HFFc6 (cell line): ENCODE measurements around the gene KDR. TPM values are rescaled to one million over a fixed set of nuclear protein-coding genes. Genes with fewer than 3 reads are reported as not detected.

Experiments
- DNase-seq: peaks from one replicate; pipeline ENCODE4 v3.0.0-alpha.2; 2018
- H3K27ac Mint-ChIP-seq: 2 replicates; pipeline ENCODE4 v1.8.0; 2020; ENCODE audit warnings: mild to moderate bottlenecking, mixed read lengths
- H3K27me3 Mint-ChIP-seq: 2 replicates; pipeline ENCODE4 v1.8.0; 2021; ENCODE audit warnings: mild to moderate bottlenecking, moderate library complexity, mixed read lengths; ENCODE audit not compliant: insufficient read depth
- H3K36me3 Mint-ChIP-seq: 2 replicates; pipeline ENCODE4 v1.8.0; 2021; ENCODE audit warnings: low read depth, mixed read lengths
- H3K4me1 Mint-ChIP-seq: 2 replicates; pipeline ENCODE4 v1.8.0; 2020; ENCODE audit warnings: low read depth, mixed read lengths
- H3K4me3 Mint-ChIP-seq: 2 replicates; pipeline ENCODE4 v1.8.0; 2020; ENCODE audit warnings: mild to moderate bottlenecking, moderate library complexity, mixed read lengths
- H3K9me3 Mint-ChIP-seq: 2 replicates; pipeline ENCODE4 v1.8.0; 2020; ENCODE audit warnings: mild to moderate bottlenecking, mixed read lengths
- total RNA-seq, 6 experiments: library from RNA; stranded (reverse); fragmentation: NEBNext Ultra II Directional; extraction: Animal tissue kit (Norgen Biotek cat#: 25700); gene quantifications; 2 replicates in 1 of 6; 3 replicates in 5 of 6; pipeline ENCODE4 v1.2.3, GENCODE V29; 2021
- TF ChIP-seq, protein P1 (sequence below): fragments of 200-600 bp; sonication (generic); IDR thresholded peaks from 2 replicates; pipeline ENCODE4 v1.5.0; 2021; ENCODE audit warnings: antibody characterized with exemption, mild to moderate bottlenecking

The KDR gene
- total RNA-seq, 6 experiments from 2014 or later, result not detected

DNA sequence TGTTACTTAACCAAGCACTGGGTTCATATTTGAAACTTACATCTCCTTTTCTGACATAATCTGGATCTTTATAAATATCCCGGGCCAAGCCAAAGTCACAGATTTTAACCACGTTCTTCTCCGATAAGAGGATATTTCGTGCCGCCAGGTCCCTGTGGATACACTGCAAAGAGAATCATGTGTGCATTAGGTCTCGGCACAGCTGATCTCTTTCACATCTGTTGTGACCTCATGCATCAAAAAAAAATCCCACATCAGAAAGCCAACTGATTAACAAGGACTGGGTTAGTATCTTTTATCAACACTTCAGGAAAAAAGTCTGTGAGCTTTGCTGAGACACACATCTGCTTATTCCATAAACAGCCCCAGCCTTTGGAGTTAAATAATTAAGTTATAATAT, 35.5 kb downstream of the KDR start:
- Mint-ChIP-seq H3K9me3 (no peaks in the 10 kb centered on the region), H3K4me1 (no peaks in the 10 kb centered on the region), H3K4me3 (no peak overlapping the region), H3K27ac (no peak overlapping the region), H3K36me3 (no peaks in the 10 kb centered on the region), H3K27me3 (peaks cover 3% of the 10 kb centered on the region; the same call in 1 of the 2 replicates)
- DNase-seq, result no peak
- TF ChIP-seq, protein P1, sequence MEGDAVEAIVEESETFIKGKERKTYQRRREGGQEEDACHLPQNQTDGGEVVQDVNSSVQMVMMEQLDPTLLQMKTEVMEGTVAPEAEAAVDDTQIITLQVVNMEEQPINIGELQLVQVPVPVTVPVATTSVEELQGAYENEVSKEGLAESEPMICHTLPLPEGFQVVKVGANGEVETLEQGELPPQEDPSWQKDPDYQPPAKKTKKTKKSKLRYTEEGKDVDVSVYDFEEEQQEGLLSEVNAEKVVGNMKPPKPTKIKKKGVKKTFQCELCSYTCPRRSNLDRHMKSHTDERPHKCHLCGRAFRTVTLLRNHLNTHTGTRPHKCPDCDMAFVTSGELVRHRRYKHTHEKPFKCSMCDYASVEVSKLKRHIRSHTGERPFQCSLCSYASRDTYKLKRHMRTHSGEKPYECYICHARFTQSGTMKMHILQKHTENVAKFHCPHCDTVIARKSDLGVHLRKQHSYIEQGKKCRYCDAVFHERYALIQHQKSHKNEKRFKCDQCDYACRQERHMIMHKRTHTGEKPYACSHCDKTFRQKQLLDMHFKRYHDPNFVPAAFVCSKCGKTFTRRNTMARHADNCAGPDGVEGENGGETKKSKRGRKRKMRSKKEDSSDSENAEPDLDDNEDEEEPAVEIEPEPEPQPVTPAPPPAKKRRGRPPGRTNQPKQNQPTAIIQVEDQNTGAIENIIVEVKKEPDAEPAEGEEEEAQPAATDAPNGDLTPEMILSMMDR, result no peak

DNA sequence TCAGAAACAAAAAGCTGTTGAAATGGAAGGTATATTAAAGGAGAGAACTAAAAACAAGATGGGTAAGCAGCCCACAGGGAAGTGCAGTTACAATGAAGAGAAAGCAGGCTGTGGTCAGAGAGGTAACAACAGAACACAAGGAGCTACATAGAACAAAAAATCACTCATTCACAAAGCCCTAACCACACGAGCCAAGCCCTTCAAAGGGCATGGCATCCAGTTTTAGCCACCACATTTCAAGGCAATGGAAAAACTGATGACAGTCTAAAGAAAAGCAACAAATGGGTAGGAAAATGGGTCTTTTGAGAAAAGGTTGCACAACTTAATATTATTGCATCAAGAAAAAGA, 37.5 kb downstream of the KDR start:
- TF ChIP-seq, protein P1, result no peak
- no peak overlapping the region for H3K4me3 Mint-ChIP-seq
- H3K4me1 Mint-ChIP-seq, result no peaks in the 10 kb centered on the region
- no peaks in the 10 kb centered on the region for H3K9me3 Mint-ChIP-seq
- DNase-seq, result no peak
- no peak overlapping the region for H3K27ac Mint-ChIP-seq
- H3K27me3 Mint-ChIP-seq, result peaks cover 2% of the 10 kb centered on the region; the same call in 1 of the 2 replicates
- no peaks in the 10 kb centered on the region for H3K36me3 Mint-ChIP-seq

DNA sequence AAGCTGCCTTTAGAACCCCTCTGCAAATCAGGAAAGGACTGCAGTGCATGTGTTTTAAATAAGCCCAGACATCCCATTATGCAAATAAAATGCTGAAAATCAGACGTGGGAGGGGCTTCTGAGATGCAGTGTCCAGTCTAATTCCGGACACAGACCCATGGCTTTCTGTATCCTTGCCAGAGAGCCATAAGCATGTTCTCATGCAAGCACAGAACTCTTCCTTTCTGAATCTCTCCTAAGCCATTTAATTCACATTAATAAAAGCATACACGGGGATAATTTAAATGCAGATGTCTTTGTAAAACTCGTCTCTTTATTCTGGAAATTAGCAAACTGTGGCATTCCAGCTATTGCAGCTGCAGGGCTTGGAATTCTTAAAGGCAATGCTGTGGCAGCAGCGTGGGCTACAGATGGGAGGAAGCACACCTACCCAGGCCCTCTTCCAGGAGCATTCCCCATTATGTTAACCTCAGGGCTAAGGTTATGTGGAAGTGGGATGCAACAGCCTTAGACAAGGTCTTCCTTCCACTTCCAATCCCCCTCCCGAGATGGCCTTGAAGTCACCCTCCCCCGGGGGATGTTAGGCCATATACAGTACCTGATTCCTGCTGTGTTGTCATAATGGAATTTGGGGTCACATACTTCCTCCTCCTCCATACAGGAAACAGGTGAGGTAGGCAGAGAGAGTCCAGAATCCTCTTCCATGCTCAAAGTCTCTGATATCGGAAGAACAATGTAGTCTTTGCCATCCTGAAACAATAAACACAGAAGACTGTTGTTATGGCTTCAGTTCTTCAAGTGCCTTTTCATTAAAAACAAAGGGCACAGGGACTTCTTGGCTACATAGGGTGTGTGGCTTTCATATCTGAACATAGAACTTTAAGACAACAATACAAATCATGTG, 38.1 kb downstream of the KDR start:
- Mint-ChIP-seq H3K4me3 (no peak overlapping the region), H3K4me1 (no peaks in the 10 kb centered on the region), H3K9me3 (no peaks in the 10 kb centered on the region), H3K27me3 (peaks cover 2% of the 10 kb centered on the region; the same call in 1 of the 2 replicates), H3K36me3 (no peaks in the 10 kb centered on the region), H3K27ac (no peak overlapping the region)
- DNase-seq, result no peak
- TF ChIP-seq, protein P1, result no peak

DNA sequence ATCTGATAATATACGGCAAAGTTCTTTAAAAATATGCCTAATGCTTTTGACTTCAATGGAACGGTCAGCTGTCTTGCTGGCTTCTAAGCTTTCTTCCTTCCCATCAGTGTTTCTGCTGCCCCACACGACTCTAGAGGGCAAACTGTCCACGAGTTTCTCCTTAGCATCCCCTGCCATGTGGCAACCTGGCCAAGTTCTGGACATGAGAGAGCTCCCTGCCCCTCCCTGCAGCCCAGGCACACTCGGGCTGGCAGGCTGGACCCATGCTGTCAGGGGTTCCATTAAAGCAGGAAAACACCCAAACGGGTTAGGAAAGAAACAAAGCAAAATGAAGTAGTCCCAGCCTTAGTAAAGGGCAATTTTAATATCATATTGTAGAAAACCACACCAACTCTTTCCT, 38.8 kb downstream of the KDR start:
- Mint-ChIP-seq H3K27ac (no peak overlapping the region), H3K4me3 (no peak overlapping the region), H3K36me3 (no peaks in the 10 kb centered on the region), H3K9me3 (no peaks in the 10 kb centered on the region), H3K27me3 (no peaks in the 10 kb centered on the region; the same call in 1 of the 2 replicates), H3K4me1 (no peaks in the 10 kb centered on the region)
- no peak for DNase-seq
- TF ChIP-seq, protein P1, result no peak

DNA sequence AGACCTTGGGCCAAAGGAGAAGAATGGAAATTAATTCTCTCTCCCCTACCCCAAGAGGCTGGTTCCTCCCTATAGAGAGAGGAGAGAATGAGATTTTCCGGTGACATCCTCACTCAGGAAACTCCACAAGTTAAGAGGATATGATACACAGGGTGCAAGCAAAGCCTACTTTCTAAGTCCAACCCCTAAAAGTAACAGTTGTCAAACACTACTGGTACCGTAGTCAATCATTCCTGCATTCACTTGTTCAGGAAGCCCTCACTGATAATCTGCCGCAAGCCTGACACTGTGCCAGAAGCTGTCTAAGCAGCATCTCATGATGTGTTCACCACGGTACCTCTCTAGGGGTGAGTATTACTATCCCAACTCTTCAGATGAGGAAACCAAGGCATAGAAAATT, 41.7 kb downstream of the KDR start:
- DNase-seq, result no peak
- Mint-ChIP-seq H3K27ac (no peak overlapping the region), H3K36me3 (no peaks in the 10 kb centered on the region), H3K4me1 (peaks cover 17% of the 10 kb centered on the region), H3K4me3 (no peak overlapping the region), H3K27me3 (no peaks in the 10 kb centered on the region; the same call in 1 of the 2 replicates), H3K9me3 (no peaks in the 10 kb centered on the region)
- TF ChIP-seq, protein P1, result no peak
